GM13977 (cell line): ENCODE results near the gene TLR3.

Experiments
- DNase-seq: peaks from one replicate; pipeline ENCODE4 v3.0.0; 2012; ENCODE audit warnings: low spot score
- CTCF ChIP-seq: IDR thresholded peaks from 2 replicates; pipeline ENCODE4 v1.5.1; 2012; ENCODE audit warnings: mild to moderate bottlenecking, control low read depth; ENCODE audit not compliant: insufficient read depth; ENCODE audit errors: extremely low read depth, missing control alignments
- in situ Hi-C: fragments of 300-500 bp; cut with MboI; formaldehyde crosslinking; loops from one replicate; pipeline ENCODE4 v1.12.0; 2022; ENCODE audit warnings: low sequenced_read_pairs, low pct_unique_long_range_greater_than_20kb, mixed read lengths, inconsistent platforms; ENCODE audit not compliant: unreplicated experiment

Gene TLR3

GRCh38 chr4:186068581-186069348 is at the start of gene TLR3:
TLR3 (plus strand) TSS chr4:186069156; CDS start chr4:186076620, 7,464 bp downstream.
- no peak for DNase-seq
- no peak for TF ChIP-seq CTCF
- in situ Hi-C loops = no loop called here

- no peak for TF ChIP-seq CTCF
- DNase-seq = no peak
- in situ Hi-C loops = loop anchor here (25.0 kb wide), 1 partner anchor 982 kb away; no protein-coding TSS in a partner anchor
These were observed 49.7 kb upstream of the TLR3 start for GRCh38 chr4:186019269-186019668.

DNA sequence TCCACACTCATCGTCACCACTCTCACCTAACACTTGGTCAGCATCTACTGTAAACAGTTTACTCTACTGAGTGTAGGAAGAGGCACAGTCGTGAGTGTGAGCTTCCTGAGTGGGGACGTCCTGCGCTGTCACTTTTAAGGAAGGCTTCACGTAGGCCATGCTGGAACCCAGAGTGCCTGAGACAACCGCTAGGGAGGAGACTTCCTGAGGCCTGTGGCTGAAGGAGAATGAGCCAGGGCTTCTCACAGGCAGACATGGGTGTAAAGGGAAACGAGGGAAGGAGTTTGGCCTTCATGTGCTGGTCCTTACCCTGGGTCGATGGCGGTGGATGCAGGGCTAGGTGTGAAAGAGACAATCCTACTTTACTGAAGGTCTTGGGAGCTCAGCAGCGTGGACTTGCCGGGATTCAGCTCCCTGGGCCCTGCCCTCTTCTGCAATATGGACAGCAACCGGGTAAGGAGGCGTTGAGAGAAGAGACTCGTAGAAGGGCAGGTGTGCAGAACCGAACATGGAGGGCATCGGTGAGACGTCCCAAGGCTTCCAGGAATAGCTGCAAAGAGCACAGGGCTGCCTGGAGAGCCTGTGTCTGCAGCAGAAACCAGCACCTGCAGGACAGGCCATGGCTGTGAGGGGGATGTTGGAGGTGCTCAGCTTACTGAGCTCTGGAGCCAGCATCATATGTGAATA is 48.7 kb upstream of the TLR3 start:
- no peak for DNase-seq
- TF ChIP-seq CTCF = no peak
- in situ Hi-C loops = loop anchor here (10.0 to 25.0 kb wide), 2 partner anchors 375 to 983 kb away; no protein-coding TSS in a partner anchor

GRCh38 chr4:186020793-186021407 is 48.1 kb upstream of the TLR3 start:
- no peak for TF ChIP-seq CTCF
- in situ Hi-C loops = loop anchor here (10.0 to 25.0 kb wide), 2 partner anchors 376 to 984 kb away; no protein-coding TSS in a partner anchor
- DNase-seq = no peak

DNA sequence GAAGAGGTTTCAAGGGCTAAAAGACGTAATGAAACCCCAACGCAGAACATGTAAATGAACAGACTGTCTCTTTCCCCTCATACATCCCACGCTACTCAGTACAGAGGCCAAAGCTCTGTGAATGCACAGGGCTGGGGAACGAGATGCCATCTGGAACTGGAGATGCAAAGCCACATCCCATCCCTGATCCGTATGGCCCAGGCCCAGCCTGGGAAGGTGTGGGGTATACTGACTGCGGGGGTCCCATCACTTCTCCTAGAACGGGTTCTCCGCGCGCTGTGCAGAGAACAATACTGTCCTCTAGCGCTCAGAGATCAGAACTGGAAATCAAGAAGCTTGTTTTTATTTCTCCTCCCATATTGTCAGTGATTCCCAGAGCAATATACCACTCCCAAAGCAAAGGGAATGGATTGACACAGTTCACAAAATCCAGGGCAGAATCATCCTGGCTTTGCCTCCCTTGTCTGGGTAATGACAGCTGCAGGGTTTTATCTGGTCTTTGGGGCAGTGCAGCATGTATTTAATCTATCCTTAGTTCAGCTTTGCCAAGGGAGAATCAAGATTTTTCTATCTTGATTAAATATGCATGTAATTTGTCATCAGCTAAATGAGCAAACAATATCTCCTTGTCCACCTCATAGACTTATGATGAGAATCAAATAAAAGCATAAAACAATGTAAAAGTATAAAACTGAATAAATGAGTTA is 47.3 kb upstream of the TLR3 start:
- peak; percentile 69 for TF ChIP-seq CTCF
- in situ Hi-C loops = loop anchor here (10.0 to 25.0 kb wide), 2 partner anchors 377 to 984 kb away; no protein-coding TSS in a partner anchor
- peak; percentile 55 for DNase-seq

GRCh38 chr4:186023975-186024374 is 45.0 kb upstream of the TLR3 start:
- in situ Hi-C loops = loop anchor here (10.0 to 25.0 kb wide), 2 partner anchors 379 to 987 kb away; no protein-coding TSS in a partner anchor
- TF ChIP-seq CTCF = no peak
- DNase-seq = no peak
